Measurements from ENCODE around the gene IQGAP2. TPM values are rescaled to one million over a fixed set of nuclear protein-coding genes. Genes with fewer than 3 reads are reported as not detected.

Gene IQGAP2
- total RNA-seq, 3 donors from 2014 or later (not counting 1 experiment from before 2014, with no cell fraction given): 172 to 218 (median 207) TPM

DNA sequence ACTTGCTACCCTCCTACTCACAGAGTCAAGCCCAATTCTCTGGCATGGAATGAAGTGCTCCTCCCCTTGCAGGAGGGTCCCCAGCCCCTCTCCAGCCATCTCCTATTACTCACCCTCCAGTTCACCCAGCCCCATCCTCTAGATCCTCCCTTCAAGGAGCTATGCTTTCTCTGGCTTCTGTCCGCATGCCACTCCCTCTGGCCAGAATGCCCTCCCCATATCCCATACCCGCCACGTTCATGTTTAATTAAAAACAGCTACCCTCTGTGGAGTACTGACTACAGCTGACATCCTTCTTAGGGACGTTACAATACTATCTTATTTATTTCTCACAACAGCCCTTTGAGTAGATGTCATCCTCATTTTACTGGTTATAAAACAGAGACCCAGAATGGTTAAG lies 315.8 kb downstream of the IQGAP2 start:
- Mint-ChIP-seq H3K27ac (peak overlapping the region; percentile 75 to 88), H3K9me3 (no peaks in the 10 kb centered on the region), H3K4me3 (peak overlapping the region; percentile 63), H3K4me1 (peaks cover 49 to 73% of the 10 kb centered on the region in 2 donors), H3K36me3 (no peaks in the 10 kb centered on the region), H3K27me3 (ENCODE audit: low read depth in 2 of 2) (no peaks in the 10 kb centered on the region)
- intact Hi-C loops (cut with micrococcal nuclease): loop anchor here (10.0 kb wide), 1 partner anchor 114 kb away; no protein-coding TSS in a partner anchor
- TF ChIP-seq CTCF (IDR thresholded peaks at IDR 0.05): no peak
- H3K4me1 ChIP-seq (ENCODE audit: control insufficient read depth, insufficient read depth, low read length): peaks cover 55% of the 10 kb centered on the region
- H3K36me3 ChIP-seq (ENCODE audit: control insufficient read depth, insufficient read depth, low read length): no peaks in the 10 kb centered on the region
- 95% methylated on average over 4 of the region's 4 CpGs for WGBS (ENCODE audit: insufficient coverage)
- no peaks in the 10 kb centered on the region for H3K9me3 ChIP-seq (ENCODE audit: control insufficient read depth, insufficient read depth, low read length)
- no peak overlapping the region for H3K27ac ChIP-seq (ENCODE audit: low read length)
- peaks cover 5% of the 10 kb centered on the region for H3K27me3 ChIP-seq (ENCODE audit: control insufficient read depth, insufficient read depth, low read length)
- ATAC-seq (no peak), DNase-seq (no peak)
- no peak overlapping the region for H3K4me3 ChIP-seq (ENCODE audit: low read length)

- H3K36me3 ChIP-seq (ENCODE audit: control insufficient read depth, insufficient read depth, low read length): no peaks in the 10 kb centered on the region
- no peaks in the 10 kb centered on the region for H3K9me3 ChIP-seq (ENCODE audit: control insufficient read depth, insufficient read depth, low read length)
- H3K4me1 Mint-ChIP-seq: peaks cover 59 to 79% of the 10 kb centered on the region in 2 donors
- 50% methylated on average over 8 of the region's 10 CpGs for WGBS (ENCODE audit: insufficient coverage)
- H3K4me3 Mint-ChIP-seq: peak overlapping the region; percentile 62
- peak overlapping the region; percentile 28 for H3K27ac ChIP-seq (ENCODE audit: low read length)
- DNase-seq: no peak
- TF ChIP-seq CTCF (IDR thresholded peaks at IDR 0.05): no peak
- H3K27me3 ChIP-seq (ENCODE audit: control insufficient read depth, insufficient read depth, low read length): no peaks in the 10 kb centered on the region
- H3K4me1 ChIP-seq (ENCODE audit: control insufficient read depth, insufficient read depth, low read length): peaks cover 41% of the 10 kb centered on the region
- intact Hi-C loops (cut with micrococcal nuclease): no loop called here
- peak in 1 of 3 donors; percentile 50 for ATAC-seq
- H3K4me3 ChIP-seq (ENCODE audit: low read length): no peak overlapping the region
- H3K9me3 Mint-ChIP-seq: no peaks in the 10 kb centered on the region
- H3K27ac Mint-ChIP-seq: peak overlapping the region; percentile 85 to 89
- no peaks in the 10 kb centered on the region for H3K27me3 Mint-ChIP-seq (ENCODE audit: low read depth in 2 of 2)
- H3K36me3 Mint-ChIP-seq: no peaks in the 10 kb centered on the region
Measured at GRCh38 chr5:76720988-76721569, 318.0 kb downstream of the IQGAP2 start.

DNA sequence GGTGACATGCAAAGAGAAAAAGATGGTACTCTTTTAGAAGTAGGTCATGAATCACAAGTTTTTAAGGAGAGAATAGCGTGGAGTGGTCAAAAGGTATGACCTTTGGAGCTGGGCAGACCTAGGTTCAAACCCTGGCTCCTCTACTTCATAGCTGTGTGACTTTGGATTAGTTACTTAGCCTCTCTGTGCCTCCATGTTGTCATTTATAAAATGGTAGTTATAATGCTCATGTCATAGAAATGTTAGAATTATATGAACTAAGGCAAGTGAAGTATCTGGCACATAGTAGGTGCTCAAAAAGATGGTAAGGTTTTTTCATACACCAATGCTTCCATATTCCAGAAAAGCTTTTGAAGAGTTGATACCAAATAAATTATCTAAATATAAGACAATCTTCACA lies 320.2 kb downstream of the IQGAP2 start:
- DNase-seq (no peak), ATAC-seq (no peak)
- Mint-ChIP-seq H3K4me3 (no peak overlapping the region), H3K4me1 (peaks cover 48 to 83% of the 10 kb centered on the region in 2 donors), H3K36me3 (no peaks in the 10 kb centered on the region), H3K9me3 (no peaks in the 10 kb centered on the region), H3K27me3 (ENCODE audit: low read depth in 2 of 2) (no peaks in the 10 kb centered on the region), H3K27ac (peak overlapping the region; percentile 13 to 88)
- no peak overlapping the region for H3K27ac ChIP-seq (ENCODE audit: low read length)
- H3K4me3 ChIP-seq (ENCODE audit: low read length): no peak overlapping the region
- H3K36me3 ChIP-seq (ENCODE audit: control insufficient read depth, insufficient read depth, low read length): no peaks in the 10 kb centered on the region
- TF ChIP-seq CTCF (IDR thresholded peaks at IDR 0.05): no peak
- peaks cover 23% of the 10 kb centered on the region for H3K4me1 ChIP-seq (ENCODE audit: control insufficient read depth, insufficient read depth, low read length)
- intact Hi-C loops (cut with micrococcal nuclease): no loop called here
- no peaks in the 10 kb centered on the region for H3K9me3 ChIP-seq (ENCODE audit: control insufficient read depth, insufficient read depth, low read length)
- H3K27me3 ChIP-seq (ENCODE audit: control insufficient read depth, insufficient read depth, low read length): no peaks in the 10 kb centered on the region
- WGBS (ENCODE audit: insufficient coverage): 81% methylated on average over 1 of the region's 1 CpG

DNA sequence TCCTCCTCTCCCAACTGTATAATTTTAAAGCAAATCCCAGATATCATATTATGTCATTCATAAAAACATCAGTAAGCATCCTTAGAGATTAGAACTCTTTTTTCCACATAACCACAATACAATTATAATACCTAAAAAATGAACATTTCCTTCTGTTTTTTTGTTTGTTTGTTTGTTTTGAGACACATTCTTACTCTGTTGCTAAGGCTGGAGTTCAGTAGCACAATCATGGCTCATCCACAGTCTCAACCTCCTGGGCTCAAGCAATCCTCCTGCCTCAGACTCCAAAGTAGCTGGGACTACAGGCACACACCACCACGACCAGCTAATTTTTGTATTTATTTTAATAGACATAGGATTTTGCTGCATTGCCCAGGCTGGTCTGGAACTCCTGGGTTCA lies 320.8 kb downstream of the IQGAP2 start:
- Histone ChIP-seq H3K4me3 (ENCODE audit: low read length) (no peak overlapping the region), H3K4me1 (ENCODE audit: control insufficient read depth, insufficient read depth, low read length) (peaks cover 18% of the 10 kb centered on the region), H3K36me3 (ENCODE audit: control insufficient read depth, insufficient read depth, low read length) (no peaks in the 10 kb centered on the region), H3K9me3 (ENCODE audit: control insufficient read depth, insufficient read depth, low read length) (no peaks in the 10 kb centered on the region), H3K27me3 (ENCODE audit: control insufficient read depth, insufficient read depth, low read length) (no peaks in the 10 kb centered on the region), H3K27ac (ENCODE audit: low read length) (peak overlapping the region; percentile 15)
- Mint-ChIP-seq H3K27me3 (ENCODE audit: low read depth in 2 of 2) (no peaks in the 10 kb centered on the region), H3K4me1 (peaks cover 42 to 79% of the 10 kb centered on the region in 2 donors), H3K36me3 (no peaks in the 10 kb centered on the region), H3K4me3 (no peak overlapping the region), H3K9me3 (no peaks in the 10 kb centered on the region), H3K27ac (peak overlapping the region; percentile 13 to 88)
- ATAC-seq (no peak), DNase-seq (no peak)
- WGBS (ENCODE audit: insufficient coverage): no CpG with 5 or more reads among the region's 1 CpG
- intact Hi-C loops (cut with micrococcal nuclease): no loop called here
- TF ChIP-seq CTCF (IDR thresholded peaks at IDR 0.05): no peak
